ENCODE measurements around the gene SRGAP1.
"Not testable (repeated sequence)": the region's sequence is repeated elsewhere in the genome, so short reads cannot be mapped to it uniquely, and the experiment has no call there.

Gene SRGAP1

GRCh38 chr12:64147875-64148274, 303.4 kb downstream of the SRGAP1 start:
- no peaks in the 10 kb centered on the region for H3K9me3 Mint-ChIP-seq
- H3K27me3 Mint-ChIP-seq (ENCODE audit: low read depth), result peaks cover 3% of the 10 kb centered on the region
- H3K27ac Mint-ChIP-seq, result peak overlapping the region in 2 of 3 experiments; percentile 58 to 90
- no peaks in the 10 kb centered on the region for H3K4me1 Mint-ChIP-seq
- peaks cover 31% of the 10 kb centered on the region for H3K36me3 Mint-ChIP-seq (ENCODE audit: low read depth)
- no peak overlapping the region for H3K4me3 Mint-ChIP-seq
- TF ChIP-seq CTCF (IDR thresholded peaks at IDR 0.05; ENCODE audit: unreplicated experiment in 3 of 3), result no peak

- Mint-ChIP-seq H3K27ac (no peak overlapping the region), H3K4me3 (no peak overlapping the region), H3K9me3 (peaks cover 10% of the 10 kb centered on the region), H3K27me3 (ENCODE audit: low read depth) (no peaks in the 10 kb centered on the region), H3K4me1 (no peaks in the 10 kb centered on the region), H3K36me3 (ENCODE audit: low read depth) (no peaks in the 10 kb centered on the region)
- TF ChIP-seq CTCF (IDR thresholded peaks at IDR 0.05; ENCODE audit: unreplicated experiment in 3 of 3), result no peak
These were observed 310.2 kb downstream of the SRGAP1 start for GRCh38 chr12:64154677-64155076.

GRCh38 chr12:64157110-64157509, 312.6 kb downstream of the SRGAP1 start:
- H3K27me3 Mint-ChIP-seq (ENCODE audit: low read depth), result no peaks in the 10 kb centered on the region
- no peak for TF ChIP-seq CTCF (IDR thresholded peaks at IDR 0.05; ENCODE audit: unreplicated experiment in 3 of 3)

GRCh38 chr12:64160021-64160710, 315.7 kb downstream of the SRGAP1 start:
- H3K4me3 Mint-ChIP-seq, result no peak overlapping the region
- H3K27ac Mint-ChIP-seq, result no peak overlapping the region
- no peak for TF ChIP-seq CTCF (IDR thresholded peaks at IDR 0.05; ENCODE audit: unreplicated experiment in 3 of 3)
- H3K36me3 Mint-ChIP-seq (ENCODE audit: low read depth), result no peaks in the 10 kb centered on the region
- H3K4me1 Mint-ChIP-seq, result no peaks in the 10 kb centered on the region
- H3K9me3 Mint-ChIP-seq, result peaks cover 7% of the 10 kb centered on the region
- H3K27me3 Mint-ChIP-seq (ENCODE audit: low read depth), result no peaks in the 10 kb centered on the region

More at GRCh38 chr12:64157110-64157509, 312.6 kb downstream of the SRGAP1 start:
- H3K36me3 Mint-ChIP-seq (ENCODE audit: low read depth), result no peaks in the 10 kb centered on the region
- H3K27ac Mint-ChIP-seq, result no peak overlapping the region
- H3K4me1 Mint-ChIP-seq, result no peaks in the 10 kb centered on the region
- H3K9me3 Mint-ChIP-seq, result peaks cover 14% of the 10 kb centered on the region
- H3K4me3 Mint-ChIP-seq, result no peak overlapping the region

- H3K4me1 Mint-ChIP-seq, result no peaks in the 10 kb centered on the region
- no peaks in the 10 kb centered on the region for H3K27me3 Mint-ChIP-seq (ENCODE audit: low read depth)
- H3K9me3 Mint-ChIP-seq, result peaks cover 12% of the 10 kb centered on the region
- no peak for TF ChIP-seq CTCF (IDR thresholded peaks at IDR 0.05; ENCODE audit: unreplicated experiment in 3 of 3)
- no peak overlapping the region for H3K4me3 Mint-ChIP-seq
- H3K36me3 Mint-ChIP-seq (ENCODE audit: low read depth), result no peaks in the 10 kb centered on the region
- no peak overlapping the region for H3K27ac Mint-ChIP-seq
These were observed 316.2 kb downstream of the SRGAP1 start for GRCh38 chr12:64160711-64161060.

- H3K4me1 Mint-ChIP-seq; H3K36me3 Mint-ChIP-seq (ENCODE audit: low read depth); H3K4me3 Mint-ChIP-seq; H3K27ac Mint-ChIP-seq; H3K27me3 Mint-ChIP-seq (ENCODE audit: low read depth): not testable (repeated sequence)
- peaks cover 12% of the 10 kb centered on the region for H3K9me3 Mint-ChIP-seq
These were observed 322.1 kb downstream of the SRGAP1 start for GRCh38 chr12:64166606-64167005.

GRCh38 chr12:64167041-64167440, 322.5 kb downstream of the SRGAP1 start:
- not testable (repeated sequence) for H3K4me3 Mint-ChIP-seq; H3K27me3 Mint-ChIP-seq (ENCODE audit: low read depth); H3K4me1 Mint-ChIP-seq; H3K36me3 Mint-ChIP-seq (ENCODE audit: low read depth); H3K27ac Mint-ChIP-seq; H3K9me3 Mint-ChIP-seq

All from nephron (organoid).